GM04503 (cell line): Measurements from ENCODE around the gene GMEB2.
A peak's percentile ranks its signal among the peaks of the same experiment; 100 is the strongest.
"Not testable (repeated sequence)": the region's sequence is repeated elsewhere in the genome, so short reads cannot be mapped to it uniquely, and the experiment has no call there.

ENCODE experiments used
- DNase-seq: peaks from one replicate; pipeline ENCODE4 v3.0.0-alpha.2; 2012; ENCODE audit warnings: low read depth

GMEB2 gene

GRCh38 chr20:63636752-63637628, 10.1 kb upstream of the GMEB2 start:
- peak; percentile 20 for DNase-seq

- no peak for DNase-seq
Measured at GRCh38 chr20:63635431-63636141, 8.7 kb upstream of the GMEB2 start.

GRCh38 chr20:63633732-63634131, 6.8 kb upstream of the GMEB2 start:
- DNase-seq, result no peak

- DNase-seq, result not testable (repeated sequence)
Measured at GRCh38 chr20:63631426-63631825, 4.5 kb upstream of the GMEB2 start.

- not testable (repeated sequence) for DNase-seq
Measured at GRCh38 chr20:63630956-63631355, 4.1 kb upstream of the GMEB2 start.

- DNase-seq, result peak; percentile 27
Measured at GRCh38 chr20:63628246-63628975, 1.5 kb upstream of the GMEB2 start.

- DNase-seq, result no peak
Measured at GRCh38 chr20:63627751-63628245, 897 bp upstream of the GMEB2 start.

GRCh38 chr20:63627129-63627750, 339 bp upstream of the GMEB2 start:
- peak; percentile 37 for DNase-seq

- DNase-seq, result no peak
Measured at GRCh38 chr20:63625771-63626423, 1.0 kb downstream of the GMEB2 start.

GRCh38 chr20:63624486-63624885, 2.4 kb downstream of the GMEB2 start:
- no peak for DNase-seq

GRCh38 chr20:63622732-63623131, 4.2 kb downstream of the GMEB2 start:
- DNase-seq, result no peak

GRCh38 chr20:63622096-63622495, 4.8 kb downstream of the GMEB2 start:
- no peak for DNase-seq

- no peak for DNase-seq
Measured at GRCh38 chr20:63620991-63621390, 5.9 kb downstream of the GMEB2 start.

GRCh38 chr20:63619505-63619904, 7.4 kb downstream of the GMEB2 start:
- DNase-seq, result no peak

- DNase-seq, result no peak
Measured at GRCh38 chr20:63619086-63619485, 7.8 kb downstream of the GMEB2 start.

- DNase-seq, result no peak
Measured at GRCh38 chr20:63618291-63618980, 8.5 kb downstream of the GMEB2 start.

GRCh38 chr20:63617876-63618265, 9.0 kb downstream of the GMEB2 start:
- DNase-seq, result no peak

- DNase-seq, result no peak
Measured at GRCh38 chr20:63617092-63617875, 9.6 kb downstream of the GMEB2 start.

GRCh38 chr20:63613863-63614594, 12.9 kb downstream of the GMEB2 start:
- not testable (repeated sequence) for DNase-seq
